SH-SY5Y (cell line): ENCODE data around the gene VPS16.

ENCODE experiments used
- GATA2 ChIP-seq: IDR thresholded peaks from 2 replicates; pipeline ENCODE4 v1.6.1; 2011; ENCODE audit warnings: mild to moderate bottlenecking, low read depth, low read length
- GATA3 ChIP-seq: IDR thresholded peaks from 2 replicates; pipeline ENCODE4 v1.6.1; 2011; ENCODE audit warnings: low read depth, mild to moderate bottlenecking, low read length, moderate library complexity

- TF ChIP-seq GATA3 (no peak), GATA2 (no peak)
Observed at GRCh38 chr20:2804852-2805688, 35.5 kb upstream of the VPS16 start.
